ENCODE data around the gene MYO5B.

DNA sequence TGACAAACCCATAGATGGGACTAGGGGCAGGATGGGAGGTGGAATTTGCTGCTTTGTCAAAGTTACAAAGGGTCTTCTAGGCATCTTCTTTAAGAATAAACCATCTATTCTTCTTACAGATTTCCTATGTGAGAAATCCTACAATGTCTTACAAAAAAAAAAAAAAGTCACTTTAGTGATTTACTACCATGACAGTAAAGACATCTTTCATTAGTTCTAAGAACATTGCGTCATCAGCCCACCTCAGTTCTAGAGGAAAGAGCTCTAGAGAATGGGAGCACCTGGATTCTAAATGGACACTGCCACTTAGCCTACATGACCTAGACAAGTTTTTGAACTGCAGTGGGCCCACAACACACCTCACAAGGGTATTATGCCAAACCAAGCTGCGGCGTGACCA is 172.0 kb downstream of the MYO5B start:
- no peak for TF ChIP-seq POLR2AphosphoS5 (IDR thresholded peaks at IDR 0.05)
- TF ChIP-seq, protein P1, sequence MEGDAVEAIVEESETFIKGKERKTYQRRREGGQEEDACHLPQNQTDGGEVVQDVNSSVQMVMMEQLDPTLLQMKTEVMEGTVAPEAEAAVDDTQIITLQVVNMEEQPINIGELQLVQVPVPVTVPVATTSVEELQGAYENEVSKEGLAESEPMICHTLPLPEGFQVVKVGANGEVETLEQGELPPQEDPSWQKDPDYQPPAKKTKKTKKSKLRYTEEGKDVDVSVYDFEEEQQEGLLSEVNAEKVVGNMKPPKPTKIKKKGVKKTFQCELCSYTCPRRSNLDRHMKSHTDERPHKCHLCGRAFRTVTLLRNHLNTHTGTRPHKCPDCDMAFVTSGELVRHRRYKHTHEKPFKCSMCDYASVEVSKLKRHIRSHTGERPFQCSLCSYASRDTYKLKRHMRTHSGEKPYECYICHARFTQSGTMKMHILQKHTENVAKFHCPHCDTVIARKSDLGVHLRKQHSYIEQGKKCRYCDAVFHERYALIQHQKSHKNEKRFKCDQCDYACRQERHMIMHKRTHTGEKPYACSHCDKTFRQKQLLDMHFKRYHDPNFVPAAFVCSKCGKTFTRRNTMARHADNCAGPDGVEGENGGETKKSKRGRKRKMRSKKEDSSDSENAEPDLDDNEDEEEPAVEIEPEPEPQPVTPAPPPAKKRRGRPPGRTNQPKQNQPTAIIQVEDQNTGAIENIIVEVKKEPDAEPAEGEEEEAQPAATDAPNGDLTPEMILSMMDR (IDR thresholded peaks at IDR 0.05; ENCODE audit: poor library complexity, severe bottlenecking): no peak
